Effector CD4-positive, alpha-beta T cell (primary cell): ENCODE results near the gene HDAC4.
"Not testable (repeated sequence)": the region's sequence is repeated elsewhere in the genome, so short reads cannot be mapped to it uniquely, and the experiment has no call there.

Source experiments
- DNase-seq: peaks from one replicate; pipeline ENCODE4 v3.0.0-alpha.2; 2020

The HDAC4 gene

DNA sequence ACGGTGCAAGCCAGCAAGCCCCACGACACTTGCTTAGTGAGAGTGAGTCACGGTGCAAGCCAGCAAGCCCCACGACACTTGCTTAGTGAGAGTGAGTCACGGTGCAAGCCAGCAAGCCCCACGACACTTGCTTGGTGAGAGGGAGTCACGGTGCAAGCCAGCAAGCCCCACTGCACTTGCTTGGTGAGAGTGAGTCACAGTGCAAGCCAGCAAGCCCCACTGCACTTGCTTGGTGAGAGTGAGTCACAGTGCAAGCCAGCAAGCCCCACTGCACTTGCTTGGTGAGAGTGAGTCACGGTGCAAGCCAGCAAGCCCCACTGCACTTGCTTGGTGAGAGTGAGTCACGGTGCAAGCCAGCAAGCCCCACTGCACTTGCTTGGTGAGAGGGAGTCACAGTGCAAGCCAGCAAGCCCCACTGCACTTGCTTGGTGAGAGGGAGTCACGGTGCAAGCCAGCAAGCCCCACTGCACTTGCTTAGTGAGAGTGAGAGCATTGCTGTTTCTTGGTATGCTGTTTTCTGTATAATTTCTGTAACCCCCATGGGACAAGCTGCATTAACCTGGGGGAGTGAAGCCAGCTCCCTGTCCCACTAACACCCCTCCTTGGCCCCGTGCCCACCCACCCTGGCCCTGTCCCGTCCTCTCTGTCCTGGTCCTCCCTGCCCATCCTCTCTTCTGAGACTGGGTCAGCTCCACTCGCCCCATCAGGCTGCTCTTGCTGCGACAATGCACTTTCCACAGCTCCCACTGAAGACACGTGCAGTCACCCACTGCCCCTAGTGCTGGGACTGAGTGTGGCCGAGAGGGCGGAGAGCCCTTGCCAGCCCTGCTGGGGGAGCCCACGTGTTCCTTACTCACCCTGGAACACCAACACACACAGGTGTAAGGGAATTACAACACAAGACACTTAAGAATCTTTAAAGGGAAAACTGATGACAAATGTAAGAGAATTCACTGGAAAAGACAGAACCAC is 331.2 kb downstream of the HDAC4 start:
- not testable (repeated sequence) for DNase-seq

DNA sequence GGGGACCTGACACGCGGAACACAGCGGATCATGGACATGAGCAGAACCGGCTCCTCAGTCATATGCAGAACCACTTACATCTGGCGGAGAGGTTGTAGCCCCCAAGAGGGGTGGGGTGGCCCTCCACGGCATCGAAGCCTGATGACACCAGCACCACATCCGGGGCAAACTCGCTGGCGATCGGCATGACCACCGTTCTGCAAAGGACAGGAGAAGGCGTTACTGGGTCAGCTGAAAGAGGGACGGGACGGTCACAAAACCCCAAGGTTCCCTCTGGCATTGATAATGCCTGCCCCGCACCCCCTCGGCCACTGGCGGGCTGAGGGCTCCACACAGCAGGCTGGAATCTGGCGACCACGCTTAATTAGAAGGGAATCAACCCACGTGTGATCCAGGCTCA is 332.4 kb downstream of the HDAC4 start:
- DNase-seq = no peak

DNA sequence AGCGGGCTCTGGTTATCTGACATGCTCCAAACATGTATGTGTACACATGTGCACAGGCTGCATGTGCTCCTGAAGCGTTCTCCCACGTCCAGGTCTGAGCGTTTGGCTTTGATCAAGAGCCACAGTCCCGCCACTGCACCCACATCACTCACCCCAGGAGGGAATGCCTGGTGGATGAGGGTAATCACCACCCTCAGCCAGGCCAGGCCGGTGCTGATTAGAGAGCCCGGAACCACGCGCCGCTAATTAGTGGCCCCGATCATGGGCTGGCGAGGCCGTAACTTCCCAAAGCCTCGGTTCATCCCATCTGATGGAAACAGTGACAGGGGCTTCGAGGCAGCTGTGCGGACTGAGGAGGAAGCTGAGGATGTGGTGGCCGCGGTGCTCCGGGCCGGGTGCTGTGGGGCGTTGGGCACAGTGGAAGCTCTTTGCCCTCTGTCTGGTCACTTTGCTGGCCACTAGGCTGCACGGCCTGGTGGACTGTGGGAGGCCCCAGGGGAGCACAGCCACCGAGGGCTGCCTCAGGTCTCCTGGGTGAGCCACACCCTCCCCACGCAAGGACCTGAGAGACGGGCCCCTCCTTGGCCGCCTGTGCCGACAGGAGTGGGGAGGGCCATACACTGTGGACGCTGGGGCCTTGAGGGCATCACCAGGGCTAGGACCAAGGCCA is 333.5 kb downstream of the HDAC4 start:
- no peak for DNase-seq

DNA sequence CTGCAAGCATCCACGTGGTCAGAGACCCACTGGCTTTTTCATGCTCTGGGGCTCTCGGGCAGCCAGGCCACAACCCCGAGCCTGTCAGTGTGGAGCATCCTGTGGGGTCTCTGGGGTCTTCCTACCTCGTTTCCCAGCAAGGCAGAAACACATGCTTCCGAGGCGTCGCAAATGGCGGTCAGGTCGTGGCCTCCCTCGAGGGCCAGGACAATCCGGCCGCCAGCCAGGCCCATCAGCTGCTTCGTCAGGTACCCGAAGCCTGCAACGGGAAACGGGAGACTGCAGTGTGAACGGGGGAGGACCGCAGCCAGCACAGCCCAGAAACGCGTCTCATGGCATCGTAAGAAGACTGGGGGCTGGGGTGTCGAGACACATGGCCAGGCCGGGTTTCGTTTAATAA is 334.2 kb downstream of the HDAC4 start:
- DNase-seq = no peak

DNA sequence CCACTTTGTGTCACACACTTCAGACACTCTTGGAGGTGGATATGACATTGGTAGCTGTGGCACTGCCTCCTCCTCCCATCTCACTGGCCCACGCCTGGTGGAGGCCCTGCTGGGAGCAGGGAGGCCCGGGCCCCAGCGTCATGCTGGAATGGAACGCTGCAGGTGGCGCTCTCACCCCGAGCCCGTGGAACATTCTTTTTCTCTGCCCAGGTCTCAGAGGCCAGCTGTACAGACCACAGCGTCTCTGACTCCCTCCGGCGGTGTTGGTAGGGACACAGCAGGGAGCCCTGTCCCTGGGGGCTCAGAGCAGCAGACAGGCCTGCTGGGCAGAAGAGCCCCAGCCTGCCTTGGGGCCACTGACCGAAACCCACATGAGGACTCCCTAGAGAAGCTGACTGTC is 334.9 kb downstream of the HDAC4 start:
- no peak for DNase-seq

DNA sequence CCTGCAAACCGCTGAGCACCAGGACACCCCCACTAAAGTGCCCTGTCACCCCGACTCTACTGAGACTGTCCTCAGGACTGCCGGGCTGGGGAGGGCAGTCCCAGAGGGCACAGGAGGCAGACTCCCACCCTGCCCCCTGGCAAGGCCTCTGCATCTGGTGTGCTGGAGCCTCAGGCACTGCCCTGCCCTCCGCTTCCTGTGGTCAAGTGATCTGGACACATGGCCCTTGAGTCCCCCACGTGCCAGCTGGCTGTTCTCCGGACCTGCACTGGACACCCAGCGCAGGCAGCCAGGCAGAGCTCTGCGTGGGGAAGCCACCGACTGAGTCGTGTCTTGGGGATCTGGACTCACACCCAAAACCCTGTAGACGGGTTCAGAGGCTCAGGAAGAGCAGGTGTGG is 335.3 kb downstream of the HDAC4 start:
- DNase-seq = no peak

DNA sequence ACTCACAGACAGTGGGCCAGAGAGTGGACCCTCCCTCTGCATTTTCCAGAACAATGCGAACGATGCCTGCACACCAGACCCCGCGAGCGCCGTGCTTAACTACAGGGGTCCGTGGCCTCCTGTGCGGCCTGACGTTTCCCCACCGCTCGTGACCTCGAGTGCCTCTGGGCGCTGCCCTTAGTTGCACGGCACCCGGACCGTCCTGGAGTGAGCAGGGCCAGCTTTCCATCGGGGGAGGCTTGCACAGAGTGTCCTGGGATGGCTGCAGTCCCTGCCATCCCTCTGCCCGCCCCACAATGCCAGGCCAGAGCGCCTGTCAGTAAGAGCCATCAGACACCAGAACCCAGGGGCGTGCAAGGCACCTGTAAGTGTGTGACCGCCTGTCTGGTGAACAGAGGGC is 335.9 kb downstream of the HDAC4 start:
- DNase-seq = no peak

DNA sequence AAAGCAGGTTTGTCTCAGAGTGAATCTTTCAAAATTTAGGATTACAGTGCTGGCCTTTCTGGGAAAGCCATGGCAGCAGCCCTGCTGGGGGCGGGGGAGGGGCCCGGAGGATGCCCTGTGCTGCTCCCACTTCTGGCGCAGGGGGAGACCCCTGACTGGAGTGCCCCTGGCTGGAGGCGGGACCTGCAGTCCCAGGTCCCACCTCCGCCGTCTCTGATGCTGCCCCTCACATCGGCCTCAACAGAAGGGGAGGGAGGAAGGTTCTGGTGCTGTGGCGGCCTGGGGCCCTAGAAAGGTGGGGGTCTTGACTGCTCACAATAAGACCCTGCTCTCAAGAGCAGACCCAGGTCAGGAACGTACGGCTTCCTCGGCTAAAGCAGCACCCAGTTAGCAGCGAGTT is 336.6 kb downstream of the HDAC4 start:
- DNase-seq = no peak

DNA sequence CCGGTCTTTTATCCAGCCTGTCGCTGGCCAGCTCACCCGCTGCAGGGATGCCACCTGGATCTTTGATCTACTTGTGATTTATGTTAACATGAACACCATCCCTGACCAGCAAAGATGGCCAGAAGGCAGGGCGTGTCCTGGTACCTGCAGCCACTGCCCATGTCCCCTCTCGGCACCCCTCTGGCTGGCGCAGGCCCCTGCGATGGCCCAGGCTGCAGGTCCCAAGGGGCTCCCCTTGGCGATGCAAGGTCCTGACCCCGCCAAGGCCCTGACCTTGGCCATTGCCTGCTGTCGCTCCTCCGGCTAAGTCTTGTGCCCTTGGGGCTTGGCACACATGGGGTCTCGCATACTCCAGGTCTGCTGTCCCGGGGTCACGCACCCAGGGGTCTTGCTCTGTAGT is 338.1 kb downstream of the HDAC4 start:
- DNase-seq = no peak

DNA sequence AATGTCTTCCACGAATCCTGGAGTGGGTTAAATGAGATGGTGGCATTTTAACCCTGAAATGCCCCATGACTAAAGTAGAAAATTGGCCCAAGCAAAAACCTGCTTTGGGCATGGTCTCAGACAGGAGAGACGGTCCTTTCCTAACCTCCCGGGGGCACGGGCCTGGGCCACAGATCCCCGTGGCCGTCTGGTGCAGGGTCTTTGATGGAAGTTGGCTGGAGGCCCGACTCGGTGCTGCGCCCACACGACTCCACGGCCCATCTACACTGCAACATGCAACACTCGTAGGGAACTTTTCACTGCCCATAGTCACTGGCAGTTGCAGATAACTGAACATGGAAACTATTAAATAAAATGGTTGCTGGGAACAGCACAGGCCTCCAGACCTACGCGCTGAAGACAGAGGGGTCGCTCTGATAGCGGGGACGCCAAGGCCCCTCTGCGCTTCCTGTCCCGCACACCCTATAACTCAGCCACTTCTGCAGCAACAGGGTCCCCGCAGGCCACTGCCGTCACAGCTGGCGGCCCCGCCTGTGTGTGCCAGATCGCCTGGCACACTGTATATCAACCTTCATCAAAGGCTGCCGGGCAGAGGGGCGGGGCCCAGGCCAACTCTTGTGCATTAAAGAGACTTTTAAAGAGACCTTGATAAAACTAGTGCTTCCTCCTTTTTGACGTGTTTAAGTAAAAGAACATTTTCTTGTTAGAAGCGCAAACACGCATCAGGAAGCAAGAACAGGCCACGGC is 338.8 kb downstream of the HDAC4 start:
- no peak for DNase-seq

DNA sequence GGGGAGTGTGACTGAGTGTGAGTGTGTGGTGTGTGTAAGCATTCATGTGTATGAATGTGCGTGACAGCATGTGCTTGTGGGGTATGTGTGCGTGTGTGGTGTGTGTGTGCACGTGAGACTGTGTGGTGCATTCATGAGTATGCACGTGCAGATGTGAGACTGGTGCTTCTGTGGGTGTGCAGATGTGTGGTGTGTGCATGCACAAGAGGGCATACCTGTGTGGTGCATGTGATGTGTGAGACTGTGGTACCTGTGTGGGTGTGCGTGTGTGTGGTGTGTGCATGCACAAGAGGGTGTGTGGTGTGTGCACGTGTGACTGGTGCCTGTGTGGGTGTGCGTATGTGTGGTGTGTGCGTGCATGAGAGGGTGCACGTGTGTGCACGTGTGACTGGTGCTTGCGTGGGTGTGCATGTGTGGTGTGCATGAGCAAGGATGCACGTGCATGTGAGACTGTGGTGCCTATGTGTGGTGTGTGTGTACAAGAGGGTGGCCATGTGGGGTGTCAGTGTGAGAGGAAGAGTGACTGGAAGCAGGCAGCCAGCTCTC is 339.6 kb downstream of the HDAC4 start:
- DNase-seq = no peak

DNA sequence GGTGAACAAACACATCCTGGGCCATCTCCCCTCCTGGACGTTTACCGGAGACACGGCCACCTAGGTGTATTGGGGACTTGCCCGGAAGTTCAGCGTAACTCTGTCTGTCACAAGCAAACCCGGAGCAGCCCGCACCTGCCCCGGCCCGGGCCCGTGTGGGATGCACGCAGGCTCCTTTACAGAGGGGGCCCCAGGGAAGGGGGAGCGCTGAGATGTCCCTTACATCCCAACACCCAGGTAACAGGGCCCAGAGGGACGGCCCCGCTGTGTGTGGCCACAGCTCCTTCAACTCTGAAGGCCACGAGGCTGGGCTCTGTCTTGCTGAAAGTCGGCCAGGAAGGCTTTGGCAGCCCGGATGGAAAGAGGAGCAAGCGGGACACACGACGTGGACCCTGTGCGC is 340.1 kb downstream of the HDAC4 start:
- no peak for DNase-seq

DNA sequence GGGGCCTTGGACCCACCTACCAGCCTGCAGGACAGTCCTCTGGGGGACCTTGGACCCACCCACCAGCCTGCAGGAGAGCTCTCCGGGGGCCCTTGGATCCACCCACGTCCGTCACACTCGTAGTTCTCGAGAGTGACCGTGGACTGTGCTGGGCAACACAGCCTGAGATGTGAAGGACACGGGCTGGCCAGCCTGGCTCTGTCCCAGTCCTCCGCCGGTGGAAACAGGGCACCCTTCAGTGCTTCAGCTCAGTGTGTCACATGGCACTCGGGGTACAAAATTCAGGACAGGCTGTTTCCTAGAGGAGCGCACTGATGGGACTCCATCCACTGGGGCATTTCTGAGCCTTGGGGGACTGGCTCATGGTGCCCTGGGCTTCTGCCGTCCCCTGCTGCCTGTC is 341.0 kb downstream of the HDAC4 start:
- DNase-seq = no peak

DNA sequence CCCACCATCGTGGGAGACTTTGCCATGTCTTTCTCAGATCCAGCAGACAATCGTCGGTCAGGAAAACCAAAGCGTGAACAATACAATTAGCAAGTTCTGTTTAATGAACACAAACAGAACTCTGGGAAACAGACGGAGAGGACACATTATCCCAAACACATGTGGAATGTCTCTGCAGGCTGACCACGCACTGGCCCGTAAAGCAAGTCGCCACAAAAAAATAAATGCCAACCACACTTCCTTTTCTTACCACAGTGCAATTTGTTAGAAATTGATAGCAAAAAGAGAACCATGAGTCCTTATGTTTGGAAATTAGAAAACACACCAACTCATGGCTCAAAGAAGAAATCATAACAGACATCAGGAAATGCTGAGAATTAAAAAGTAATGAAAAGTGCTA is 342.1 kb downstream of the HDAC4 start:
- no peak for DNase-seq

DNA sequence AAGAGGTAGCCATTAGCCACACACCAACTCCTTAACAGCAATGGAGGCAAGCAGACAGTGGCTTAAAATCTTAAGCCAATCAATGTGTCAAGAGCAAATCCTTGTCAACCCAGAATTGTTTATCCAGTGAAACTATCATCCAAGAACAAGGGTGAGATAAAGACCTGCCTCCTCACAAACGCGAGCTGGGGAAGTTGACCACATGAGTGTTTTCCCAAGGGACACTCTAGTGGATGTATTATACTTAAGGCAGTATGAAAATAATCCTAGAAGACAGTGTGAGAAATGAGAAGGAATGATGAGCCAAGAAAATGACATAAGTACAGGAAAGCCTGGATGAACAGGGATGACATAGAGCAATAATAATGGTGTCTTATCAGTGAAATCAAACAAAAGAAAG is 343.3 kb downstream of the HDAC4 start:
- no peak for DNase-seq

DNA sequence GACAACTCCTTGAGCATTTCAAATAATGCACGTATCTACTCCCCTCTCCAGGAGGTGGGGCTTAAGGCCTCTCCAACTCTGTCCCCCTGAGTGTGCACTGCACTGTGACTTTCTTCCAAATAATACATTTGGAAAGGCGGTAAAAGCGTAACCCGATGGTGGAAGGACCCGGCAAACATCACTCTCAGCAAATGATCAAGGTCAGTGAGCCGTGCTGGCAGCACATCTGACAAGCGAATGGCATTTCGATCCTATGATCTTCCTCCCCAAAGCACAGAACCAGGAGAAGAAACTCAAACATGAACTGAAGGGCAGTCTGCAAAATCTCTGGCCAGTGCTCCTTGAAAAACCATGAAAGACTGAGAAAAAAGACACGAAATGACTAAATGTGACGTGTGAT is 344.2 kb downstream of the HDAC4 start:
- DNase-seq = no peak

DNA sequence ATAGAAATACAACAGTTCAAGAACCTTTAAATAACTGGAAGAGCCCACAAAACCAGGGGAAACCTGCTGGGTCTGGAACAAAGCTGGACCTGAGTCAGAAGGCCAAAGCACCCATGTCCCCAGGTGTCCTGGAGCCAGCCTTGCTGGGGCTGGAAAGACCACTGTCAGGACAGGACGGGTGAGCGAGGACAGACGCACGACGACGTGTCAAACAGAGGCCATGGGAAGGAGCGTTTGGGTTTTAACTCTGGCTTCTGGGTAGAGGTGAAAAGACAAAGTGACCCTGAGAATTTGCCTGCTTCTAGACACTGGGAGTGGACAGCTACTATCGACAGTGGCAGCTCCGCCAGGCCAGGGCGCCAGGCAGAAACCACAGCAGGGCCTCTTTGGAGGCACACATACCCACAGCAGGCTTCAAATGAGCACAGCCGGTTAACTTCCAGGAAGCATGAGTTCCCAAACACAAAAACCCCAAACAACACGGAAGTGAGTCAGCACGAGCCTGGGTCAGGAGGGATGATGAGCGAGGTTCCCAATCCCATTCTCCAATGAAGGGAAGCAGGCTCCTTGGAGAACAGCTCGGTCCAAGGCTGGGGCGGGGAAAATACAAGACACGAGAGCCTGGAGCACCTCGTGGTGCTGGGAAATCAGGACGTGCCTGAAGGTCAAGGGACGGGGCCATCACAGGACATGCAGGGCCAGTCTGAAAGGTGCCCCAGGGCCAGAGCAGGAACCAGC is 344.9 kb downstream of the HDAC4 start:
- DNase-seq = no peak

DNA sequence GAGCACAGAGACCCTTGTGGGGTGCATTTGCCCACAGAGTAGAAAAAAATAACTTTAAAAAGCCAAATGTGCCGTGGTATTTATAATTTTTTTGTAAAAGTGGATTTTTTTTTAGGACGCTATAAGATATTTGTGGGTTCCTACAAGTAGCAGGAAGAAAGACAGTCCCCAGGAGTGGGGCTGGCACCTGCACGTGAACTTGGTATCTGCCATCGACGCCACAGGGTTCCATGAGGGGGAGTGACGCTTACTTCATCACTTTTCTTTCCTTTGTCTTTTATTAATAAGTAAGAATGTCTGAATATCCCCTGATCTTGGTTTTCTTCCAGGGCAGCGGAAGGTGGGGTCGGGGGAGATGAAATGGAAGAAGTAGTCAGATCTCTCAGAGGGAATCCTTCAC is 345.9 kb downstream of the HDAC4 start:
- no peak for DNase-seq

DNA sequence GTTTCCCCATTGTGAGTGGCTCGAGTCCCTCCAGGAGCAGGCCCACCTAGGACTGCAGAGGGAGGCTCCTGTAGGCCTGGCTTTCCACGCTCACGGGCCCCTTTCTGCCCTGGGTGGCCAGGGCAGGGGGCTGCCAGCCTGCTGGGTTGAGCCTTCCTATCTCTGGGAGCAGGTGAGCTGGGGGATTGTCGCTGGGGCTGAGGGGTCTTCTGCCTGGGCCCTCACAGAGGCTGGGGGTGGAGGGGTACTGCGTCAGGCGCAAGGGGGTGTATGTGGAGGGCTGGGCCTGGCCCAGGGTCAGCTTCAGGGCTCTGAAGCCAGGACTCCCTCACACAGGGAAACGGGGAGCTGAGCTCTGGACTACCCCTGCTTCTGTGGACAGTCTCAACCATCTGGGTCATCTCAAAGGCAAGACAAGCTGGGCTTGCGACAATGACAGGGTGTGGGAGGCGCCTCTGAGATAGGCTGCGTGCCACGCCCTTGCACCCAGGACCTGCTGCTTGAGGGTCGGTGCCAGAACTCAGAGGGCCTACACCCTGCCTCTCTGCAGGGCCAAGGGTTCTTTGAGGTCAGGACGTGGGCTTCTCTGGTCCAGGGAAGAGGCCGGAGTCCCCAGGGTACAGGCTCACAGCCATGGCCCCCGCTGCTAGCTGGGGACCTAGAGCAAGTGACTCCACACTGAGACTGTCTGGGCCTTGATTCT is 346.9 kb downstream of the HDAC4 start:
- DNase-seq = no peak

DNA sequence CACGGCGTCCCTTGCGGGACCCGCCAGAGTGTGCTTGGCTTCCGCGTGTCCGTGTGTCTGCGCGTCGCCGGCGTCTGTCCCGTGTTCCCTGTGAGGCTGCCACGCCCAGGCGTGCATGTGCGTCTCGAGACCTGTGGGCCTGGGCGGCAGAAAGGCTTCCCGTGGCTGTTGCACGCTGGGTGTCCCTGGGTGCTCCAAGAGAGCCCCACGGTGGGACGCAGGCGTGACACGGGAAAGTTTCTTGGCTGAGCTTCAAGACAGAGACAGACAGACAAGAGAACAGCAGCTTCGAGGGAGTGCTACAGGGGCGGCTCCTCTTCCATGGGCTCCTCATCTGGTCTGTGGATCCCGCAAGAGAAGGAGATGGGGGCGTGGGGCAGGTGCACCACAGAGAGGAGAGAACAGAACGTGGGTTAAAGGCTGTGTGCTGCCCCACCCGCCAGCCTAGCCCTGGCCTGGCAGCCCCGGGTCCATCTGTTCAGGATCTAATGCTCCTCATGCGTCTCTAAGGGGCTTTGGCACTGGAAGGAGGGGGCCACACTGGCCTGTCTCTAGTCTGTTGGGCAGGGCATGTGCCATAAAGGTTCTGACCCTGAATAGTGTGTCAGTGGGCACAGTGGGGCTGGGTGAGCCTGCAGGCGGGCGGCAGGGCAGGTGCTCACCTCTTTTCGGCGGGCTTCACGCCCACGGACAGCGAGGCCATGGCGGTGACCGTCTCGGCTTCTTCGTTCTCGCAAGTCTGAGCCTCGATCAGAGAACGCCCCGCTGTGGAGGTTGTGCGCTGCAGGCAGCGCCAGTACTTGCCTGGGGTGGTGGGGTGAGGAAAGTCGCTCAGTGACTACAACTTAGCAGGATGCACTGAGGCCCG is 347.8 kb downstream of the HDAC4 start:
- DNase-seq = no peak

DNA sequence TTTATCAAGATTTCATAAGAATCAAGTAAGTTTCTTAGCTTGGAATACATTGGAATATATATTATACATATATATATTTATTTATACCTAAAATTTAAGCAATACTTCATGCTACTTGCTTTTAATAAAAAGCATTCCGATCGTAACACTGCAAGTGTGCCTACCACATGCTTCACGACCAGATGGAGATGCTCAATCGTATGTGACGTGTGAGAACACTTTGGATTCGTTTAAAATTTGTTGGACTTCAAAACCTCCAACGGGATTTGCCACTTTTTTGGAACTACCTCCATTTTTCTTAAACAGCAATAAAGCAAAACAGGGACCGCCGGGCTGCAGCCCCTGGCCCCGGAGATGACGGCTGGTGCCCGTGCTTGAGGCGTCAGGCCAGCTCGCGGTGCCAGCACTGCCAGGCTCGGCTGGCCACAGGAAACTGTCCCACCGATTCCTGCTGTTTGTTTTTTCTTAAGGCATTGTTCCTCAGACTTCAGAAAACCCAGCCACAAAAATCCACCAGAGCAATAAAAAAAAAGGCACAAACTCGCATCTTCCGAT is 348.9 kb downstream of the HDAC4 start:
- DNase-seq = no peak
